IMR-90 (cell line): ENCODE measurements around the gene CHN1. TPM values are rescaled to one million over a fixed set of nuclear protein-coding genes. Genes with fewer than 3 reads are reported as not detected.

Experiments used
- ATAC-seq: fragments of 200-7000 bp; cut with Tn5 transposase; 2 replicates; pipeline ENCODE4 v1.9.1; 2020; ENCODE audit warnings: low read depth, mild to moderate bottlenecking, moderate library complexity
- BruUV-seq: library from RNA; stranded (reverse); fragments of 400-500 nt; replicated peaks from 2 replicates; lab custom pipeline; 2021; lab: Mats Ljungman, UMichigan
- CTCF ChIA-PET: fragments of 300-600 bp; formaldehyde crosslinking; extraction: SDS; loops from one replicate; lab custom pipeline; 2021; ENCODE audit warnings: antibody characterized with exemption; lab: Yijun Ruan, JAX
- POLR2A ChIA-PET: fragments of 300-600 bp; sonication (Branson Sonifier 250); formaldehyde crosslinking; loops from one replicate; lab custom pipeline; 2022; ENCODE audit warnings: antibody characterized with exemption; ENCODE audit not compliant: unreplicated experiment; lab: Charles Lee
- DNase-seq: peaks from one replicate; pipeline ENCODE4 v3.0.0; 2013
- H2AFZ ChIP-seq: replicated peaks from 2 replicates; pipeline ENCODE3; 2013; ENCODE audit warnings: low read length, mild to moderate bottlenecking; ENCODE audit not compliant: poor library complexity
- H2AK5ac ChIP-seq: 2 replicates; pipeline ENCODE4 v1.6.1; 2013; ENCODE audit warnings: low read depth, low read length, inconsistent platforms
- H2AK9ac ChIP-seq: replicated peaks from 2 replicates; pipeline ENCODE3; 2013; ENCODE audit warnings: mild to moderate bottlenecking, low read depth, low read length, moderate library complexity; ENCODE audit not compliant: poor library complexity
- H2BK120ac ChIP-seq: 2 replicates; pipeline ENCODE4 v1.6.1; 2013; ENCODE audit warnings: low read depth, low read length, inconsistent platforms
- H2BK15ac ChIP-seq: 3 replicates; pipeline ENCODE4 v1.6.1; 2013; ENCODE audit warnings: low read depth, low read length, inconsistent platforms
- H2BK20ac ChIP-seq: 2 replicates; pipeline ENCODE4 v1.6.1; 2013; ENCODE audit warnings: low read depth, mild to moderate bottlenecking, inconsistent platforms, low read length, moderate library complexity
- H2BK5ac ChIP-seq: 2 replicates; pipeline ENCODE4 v1.6.1; 2013; ENCODE audit warnings: mild to moderate bottlenecking, low read depth, low read length, inconsistent platforms; ENCODE audit not compliant: poor library complexity, severe bottlenecking
- H3K14ac ChIP-seq: replicated peaks from 2 replicates; pipeline ENCODE4 v1.6.1; 2013; ENCODE audit warnings: low read depth, low read length, inconsistent platforms
- H3K18ac ChIP-seq: 2 replicates; pipeline ENCODE4 v1.6.1; 2013; ENCODE audit warnings: low read depth, low read length, control low read depth
- H3K23ac ChIP-seq: 2 replicates; pipeline ENCODE4 v1.6.1; 2013; ENCODE audit warnings: low read depth, low read length, inconsistent platforms
- H3K27ac ChIP-seq: 2 replicates; pipeline ENCODE4 v1.5.1; 2013; ENCODE audit warnings: mild to moderate bottlenecking, control low read depth, low read length; ENCODE audit not compliant: insufficient read depth
- H3K27me3 ChIP-seq: 2 replicates; pipeline ENCODE4 v1.6.1; 2013; ENCODE audit warnings: low read length; ENCODE audit not compliant: control insufficient read depth, insufficient read depth
- H3K36me3 ChIP-seq: 2 replicates; pipeline ENCODE4 v1.6.1; 2013; ENCODE audit warnings: low read length, mixed read lengths; ENCODE audit not compliant: control insufficient read depth, insufficient read depth
- H3K4ac ChIP-seq: 2 replicates; pipeline ENCODE4 v1.6.1; 2013; ENCODE audit warnings: low read depth, low read length, inconsistent platforms
- H3K4me1 ChIP-seq: 2 replicates; pipeline ENCODE4 v1.6.1; 2013; ENCODE audit warnings: low read length, mixed read lengths; ENCODE audit not compliant: control insufficient read depth, insufficient read depth
- H3K4me2 ChIP-seq: 2 replicates; pipeline ENCODE4 v1.6.1; 2013; ENCODE audit warnings: low read depth, mild to moderate bottlenecking, control low read depth, low read length, moderate library complexity
- H3K4me3 ChIP-seq: 2 replicates; pipeline ENCODE4 v1.5.1; 2013; ENCODE audit warnings: low read depth, mild to moderate bottlenecking, control low read depth, low read length, moderate library complexity; ENCODE audit not compliant: insufficient read depth
- H3K56ac ChIP-seq: 2 replicates; pipeline ENCODE4 v1.6.1; 2013; ENCODE audit warnings: low read length, inconsistent platforms; ENCODE audit not compliant: insufficient read depth; ENCODE audit errors: extremely low read depth
- H3K79me1 ChIP-seq, 2 experiments: 2 replicates each; pipeline ENCODE4 v1.6.1; 2013; ENCODE audit warnings: low read length in 2 of 2, inconsistent platforms in 1 of 2, low read depth in 1 of 2
- H3K9ac ChIP-seq: 2 replicates; pipeline ENCODE4 v1.6.1; 2013; ENCODE audit warnings: low read depth, low read length, control low read depth
- H3K9me1 ChIP-seq: 2 replicates; pipeline ENCODE4 v1.6.1; 2013; ENCODE audit warnings: low read length, inconsistent platforms; ENCODE audit not compliant: insufficient read depth
- H3K9me3 ChIP-seq: 2 replicates; pipeline ENCODE4 v1.6.1; 2013; ENCODE audit warnings: low read length; ENCODE audit not compliant: control insufficient read depth, insufficient read depth
- H4K20me1 ChIP-seq: 2 replicates; pipeline ENCODE4 v1.6.1; 2013; ENCODE audit warnings: low read length, inconsistent platforms; ENCODE audit not compliant: insufficient read depth
- H4K5ac ChIP-seq: 2 replicates; pipeline ENCODE4 v1.6.1; 2013; ENCODE audit warnings: mild to moderate bottlenecking, low read depth, low read length, control low read depth
- H4K8ac ChIP-seq, 2 experiments: 2 replicates each; pipeline ENCODE4 v1.6.1; 2013; ENCODE audit warnings: low read depth in 2 of 2, low read length in 2 of 2, control low read depth in 1 of 2, inconsistent platforms in 1 of 2
- H4K91ac ChIP-seq: 2 replicates; pipeline ENCODE4 v1.6.1; 2013; ENCODE audit warnings: low read depth, low read length, inconsistent platforms; ENCODE audit not compliant: insufficient read depth
- BHLHE40 ChIP-seq: fragments of 150-350 bp; IDR thresholded peaks from 2 replicates; pipeline ENCODE4 v1.6.1; 2016; ENCODE audit warnings: mild to moderate bottlenecking, low read depth, low read length
- CEBPB ChIP-seq: IDR thresholded peaks from 2 replicates; pipeline ENCODE4 v1.6.1; 2012; ENCODE audit warnings: low read depth, low read length, improper control_type of control experiment
- CHD1 ChIP-seq: IDR thresholded peaks from 2 replicates; pipeline ENCODE4 v1.6.1; 2012; ENCODE audit warnings: low read depth, low read length, improper control_type of control experiment
- CTCF ChIP-seq: conservative IDR thresholded peaks from 2 replicates; pipeline ENCODE4 v1.5.1; 2012; ENCODE audit warnings: mild to moderate bottlenecking, low read depth, low read length, improper control_type of control experiment
- FOS ChIP-seq: fragments of 150-350 bp; IDR thresholded peaks from 2 replicates; pipeline ENCODE4 v1.6.1; 2016; ENCODE audit warnings: low read depth, low read length
- MAFK ChIP-seq: IDR thresholded peaks from 2 replicates; pipeline ENCODE4 v1.6.1; 2012; ENCODE audit warnings: low read depth, low read length, improper control_type of control experiment
- MAZ ChIP-seq: IDR thresholded peaks from 2 replicates; pipeline ENCODE4 v1.6.1; 2012; ENCODE audit warnings: low read depth, mild to moderate bottlenecking, low read length, improper control_type of control experiment, moderate library complexity, borderline replicate concordance
- MXI1 ChIP-seq: IDR thresholded peaks from 2 replicates; pipeline ENCODE4 v1.6.1; 2012; ENCODE audit warnings: low read depth, mild to moderate bottlenecking, low read length, moderate library complexity, borderline replicate concordance
- POLR2A ChIP-seq: IDR thresholded peaks from 2 replicates; pipeline ENCODE4 v1.6.1; 2012; ENCODE audit warnings: mild to moderate bottlenecking, low read depth, low read length
- RAD21 ChIP-seq: IDR thresholded peaks from 2 replicates; pipeline ENCODE4 v1.6.1; 2012; ENCODE audit warnings: low read length, improper control_type of control experiment
- RCOR1 ChIP-seq: IDR thresholded peaks from 2 replicates; pipeline ENCODE4 v1.6.1; 2012; ENCODE audit warnings: mild to moderate bottlenecking, low read length, improper control_type of control experiment; ENCODE audit not compliant: insufficient replicate concordance
- RFX5 ChIP-seq: IDR thresholded peaks from 2 replicates; pipeline ENCODE4 v1.8.0; 2012; ENCODE audit warnings: low read depth, mild to moderate bottlenecking, low read length, moderate library complexity
- SMC3 ChIP-seq: fragments of 150-350 bp; IDR thresholded peaks from 2 replicates; pipeline ENCODE4 v1.6.1; 2016; ENCODE audit warnings: low read depth, mild to moderate bottlenecking, antibody characterized with exemption, low read length, moderate library complexity
- USF2 ChIP-seq: fragments of 150-350 bp; IDR thresholded peaks from 2 replicates; pipeline ENCODE4 v1.6.1; 2017; ENCODE audit warnings: mild to moderate bottlenecking, antibody characterized with exemption, low read length, low read depth
- WGBS, 2 experiments: methylation state at CpG; one replicate each; pipeline versions ENCODE4 v1.1.5 to v1.1.7; 2013; ENCODE audit warnings: missing lambda C conversion rate in 2 of 2; ENCODE audit not compliant: insufficient read length in 1 of 2; ENCODE audit errors: extremely low coverage in 2 of 2; 5-methylcytosine and 5-hydroxymethylcytosine counted together
- dilution Hi-C: fragments of 300-500 bp; cut with HindIII; formaldehyde crosslinking; loops from one replicate; pipeline ENCODE4 v1.14.3; 2018; ENCODE audit warnings: low sequenced_read_pairs; ENCODE audit not compliant: unreplicated experiment
- in situ Hi-C: fragments of 300-500 bp; cut with MboI; formaldehyde crosslinking; loops from 3 replicates; pipeline ENCODE4 v1.14.3; 2019; ENCODE audit warnings: low sequenced_read_pairs, inconsistent platforms, mixed read lengths
- intact Hi-C: fragments of 100-400 bp; cut with micrococcal nuclease; formaldehyde crosslinking; loops from 2 replicates; pipeline ENCODE4 v1.10.0; 2022
- polyA plus RNA-seq, 3 experiments: library from polyadenylated mRNA; depleted of rRNA; stranded (reverse); fragments of >200 nt; gene quantifications; 2 replicates each; pipeline ENCODE4 v1.2.3, GENCODE V29; 2012; ENCODE audit warnings: low replicate concordance in 1 of 3
- total RNA-seq: library from RNA; depleted of rRNA; stranded (reverse); fragments of >200 nt; gene quantifications from 2 replicates; pipeline ENCODE4 v1.2.3, GENCODE V29; 2012
- TF ChIP-seq, protein P1 (sequence below): fragments of 150-350 bp; IDR thresholded peaks from 2 replicates; pipeline ENCODE4 v1.6.1; 2016; ENCODE audit warnings: low read depth, mild to moderate bottlenecking, low read length, moderate library complexity, borderline replicate concordance

CHN1 gene
- total and polyA plus RNA-seq, 2 of the 4 experiments (the other 2 are of a cell fraction), result 58.4 to 66.9 TPM

- ATAC-seq, result no peak
- ChIA-PET CTCF (no interaction called here), POLR2A (interaction anchor here (0.6 kb wide), 1 partner anchor 276 kb away, joined by 3 read pairs; the partner anchor contains the start of gene WIPF1)
- H4K8ac ChIP-seq, result no peak overlapping the region
- no peak overlapping the region for H2BK20ac ChIP-seq
- H3K4ac ChIP-seq, result no peak overlapping the region
- H3K23ac ChIP-seq, result no peak overlapping the region
- H3K4me2 ChIP-seq, result no peak overlapping the region
- H3K79me1 ChIP-seq, result no peaks in the 10 kb centered on the region
- TF ChIP-seq RAD21 (no peak), CTCF (no peak), SMC3 (no peak), CEBPB (no peak), RCOR1 (no peak), MXI1 (no peak), POLR2A (no peak), USF2 (no peak), RFX5 (no peak), BHLHE40 (no peak), CHD1 (no peak), MAFK (no peak), FOS (no peak), MAZ (no peak)
- TF ChIP-seq, protein P1, sequence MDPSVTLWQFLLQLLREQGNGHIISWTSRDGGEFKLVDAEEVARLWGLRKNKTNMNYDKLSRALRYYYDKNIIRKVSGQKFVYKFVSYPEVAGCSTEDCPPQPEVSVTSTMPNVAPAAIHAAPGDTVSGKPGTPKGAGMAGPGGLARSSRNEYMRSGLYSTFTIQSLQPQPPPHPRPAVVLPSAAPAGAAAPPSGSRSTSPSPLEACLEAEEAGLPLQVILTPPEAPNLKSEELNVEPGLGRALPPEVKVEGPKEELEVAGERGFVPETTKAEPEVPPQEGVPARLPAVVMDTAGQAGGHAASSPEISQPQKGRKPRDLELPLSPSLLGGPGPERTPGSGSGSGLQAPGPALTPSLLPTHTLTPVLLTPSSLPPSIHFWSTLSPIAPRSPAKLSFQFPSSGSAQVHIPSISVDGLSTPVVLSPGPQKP, result no peak
- BruUV-seq, result no TSS peak
- no peak overlapping the region for H2BK120ac ChIP-seq
- in situ Hi-C loops, result no loop called here
- H2AK5ac ChIP-seq, result no peak overlapping the region
- no CpG with 5 or more reads among the region's 1 CpG for WGBS, 2 experiments
- intact Hi-C loops, result no loop called here
- H3K9me3 ChIP-seq, result no peaks in the 10 kb centered on the region
- H3K36me3 ChIP-seq, result no peaks in the 10 kb centered on the region
- H2BK15ac ChIP-seq, result no peak overlapping the region
- H4K20me1 ChIP-seq, result no peaks in the 10 kb centered on the region
- no peak overlapping the region for H3K14ac ChIP-seq
- no peak for DNase-seq
- no peak overlapping the region for H4K5ac ChIP-seq
- H2BK5ac ChIP-seq, result no peak overlapping the region
- no peak overlapping the region for H2AFZ ChIP-seq
- no peak overlapping the region for H3K27ac ChIP-seq
- no peak overlapping the region for H4K91ac ChIP-seq
- peaks cover 7% of the 10 kb centered on the region for H3K4me1 ChIP-seq
- dilution Hi-C loops, result no loop called here
- H3K27me3 ChIP-seq, result no peaks in the 10 kb centered on the region
- H2AK9ac ChIP-seq, result no peak overlapping the region
- H3K18ac ChIP-seq, result no peak overlapping the region
- no peak overlapping the region for H3K9ac ChIP-seq
- peaks cover 2% of the 10 kb centered on the region; the same call in 1 of the 2 replicates for H3K9me1 ChIP-seq
- H3K4me3 ChIP-seq, result no peak overlapping the region
- no peak overlapping the region for H3K56ac ChIP-seq
These were observed 131.1 kb downstream of the CHN1 start for GRCh38 chr2:174874085-174874484.
